Fibroblast of peridontal ligament (primary cell): ENCODE results near the gene CDH4.

Experiments
- DNase-seq: peaks from one replicate; pipeline ENCODE4 v3.0.0-alpha.2; 2010; ENCODE audit errors: extremely low read depth

Gene CDH4

GRCh38 chr20:61516346-61517208 is 264.5 kb downstream of the CDH4 start:
- no peak for DNase-seq

- DNase-seq: no peak
Measured at GRCh38 chr20:61517419-61517818, 265.4 kb downstream of the CDH4 start.

GRCh38 chr20:61518424-61518951 is 266.4 kb downstream of the CDH4 start:
- DNase-seq: no peak

DNA sequence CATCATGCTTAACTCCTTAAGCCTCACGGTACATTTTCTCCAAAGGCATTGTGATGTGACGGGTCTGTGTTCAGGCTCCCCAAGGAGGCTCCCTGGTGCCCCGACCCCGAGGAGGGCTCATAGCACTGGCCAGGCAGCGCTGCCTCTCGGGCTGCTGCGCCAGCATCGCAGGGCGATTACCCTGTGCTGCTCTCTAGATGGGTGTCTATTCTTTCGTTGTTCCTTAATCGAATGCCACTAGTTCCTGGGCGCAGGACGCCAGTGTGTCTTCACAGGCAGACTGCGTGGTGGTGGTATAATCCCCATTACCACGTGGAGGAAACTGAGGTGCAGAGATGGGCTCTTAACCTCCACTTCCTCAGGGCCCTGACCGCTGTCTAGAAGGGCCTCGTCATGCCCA is 267.4 kb downstream of the CDH4 start:
- DNase-seq: no peak

- no peak for DNase-seq
Measured at GRCh38 chr20:61520076-61520892, 268.2 kb downstream of the CDH4 start.

DNA sequence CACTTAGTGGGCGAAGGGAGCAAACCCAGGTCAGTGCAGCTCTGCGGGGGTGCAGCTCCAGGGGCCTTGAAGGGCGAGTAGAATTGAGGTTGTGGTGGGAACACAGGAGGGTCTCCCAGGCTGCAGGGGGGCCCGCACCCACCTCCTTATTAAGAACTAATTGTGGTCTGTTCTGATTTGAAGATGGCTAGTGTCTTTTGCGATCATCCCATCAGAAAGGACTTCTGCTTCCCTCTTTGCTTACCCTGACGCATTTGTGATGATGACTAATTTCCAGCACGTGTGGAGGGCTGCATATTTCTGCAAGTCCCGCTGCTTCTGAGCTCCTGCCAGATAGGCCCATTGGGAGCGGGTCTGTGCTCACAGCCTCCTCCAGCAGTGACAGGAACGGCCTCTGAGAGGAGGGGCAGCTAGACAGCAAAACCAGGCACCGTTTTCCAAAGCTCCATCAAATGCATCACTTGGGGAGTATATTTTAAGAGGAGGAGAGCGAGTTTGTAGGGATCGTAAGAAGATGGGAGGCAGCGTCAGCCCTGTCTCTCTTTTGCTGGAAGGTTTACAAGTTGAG is 268.9 kb downstream of the CDH4 start:
- no peak for DNase-seq

GRCh38 chr20:61521687-61522420 is 269.8 kb downstream of the CDH4 start:
- DNase-seq: no peak

DNA sequence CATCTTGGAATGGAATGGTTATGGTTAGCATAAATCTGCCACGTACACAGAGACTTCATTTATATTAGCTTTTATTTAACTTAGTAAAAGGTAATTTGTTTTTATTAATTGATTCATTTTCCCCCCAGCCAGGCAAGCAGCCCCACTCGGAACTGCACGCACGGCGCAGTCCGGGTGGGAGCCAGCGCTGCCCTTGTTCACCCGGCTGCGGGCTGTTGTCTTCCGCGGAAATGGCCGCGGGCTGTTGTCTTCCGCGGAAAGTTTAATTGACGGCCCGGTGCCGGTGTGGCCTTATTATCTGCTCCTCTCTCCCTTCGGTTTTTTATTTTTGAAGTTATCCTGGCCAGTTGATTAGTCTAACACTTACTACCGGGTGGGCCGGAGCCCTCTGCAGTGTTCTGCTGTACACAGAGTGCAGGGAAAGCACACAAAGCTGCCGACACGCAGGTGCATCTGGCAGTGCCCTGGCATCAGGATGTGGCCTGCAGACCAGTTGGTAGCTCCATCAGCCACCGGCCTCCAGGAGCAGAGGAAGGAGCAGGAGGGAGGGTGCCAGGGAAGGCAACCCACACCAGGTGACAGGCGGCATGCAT is 270.5 kb downstream of the CDH4 start:
- DNase-seq: no peak

DNA sequence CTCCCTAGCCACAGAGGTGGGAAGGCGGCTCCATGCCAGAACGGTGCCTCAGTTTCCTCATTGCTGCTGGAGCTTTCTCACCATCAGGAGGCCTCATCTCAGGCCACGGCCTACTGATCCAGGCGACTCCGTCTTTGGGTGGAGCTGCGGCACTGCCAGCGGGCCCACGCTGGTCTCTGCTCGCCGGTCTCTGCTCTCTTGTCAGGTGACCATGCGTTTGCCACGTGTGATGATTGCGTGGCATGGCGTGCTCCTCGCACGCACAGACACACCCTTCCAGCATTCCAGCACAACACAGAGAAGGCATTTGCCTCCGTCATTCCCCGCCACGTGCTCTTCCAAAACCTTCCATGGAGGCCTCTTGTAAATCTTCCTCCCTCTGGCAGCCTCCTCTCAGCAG is 271.1 kb downstream of the CDH4 start:
- no peak for DNase-seq

GRCh38 chr20:61524951-61525666 is 273.0 kb downstream of the CDH4 start:
- no peak for DNase-seq

DNA sequence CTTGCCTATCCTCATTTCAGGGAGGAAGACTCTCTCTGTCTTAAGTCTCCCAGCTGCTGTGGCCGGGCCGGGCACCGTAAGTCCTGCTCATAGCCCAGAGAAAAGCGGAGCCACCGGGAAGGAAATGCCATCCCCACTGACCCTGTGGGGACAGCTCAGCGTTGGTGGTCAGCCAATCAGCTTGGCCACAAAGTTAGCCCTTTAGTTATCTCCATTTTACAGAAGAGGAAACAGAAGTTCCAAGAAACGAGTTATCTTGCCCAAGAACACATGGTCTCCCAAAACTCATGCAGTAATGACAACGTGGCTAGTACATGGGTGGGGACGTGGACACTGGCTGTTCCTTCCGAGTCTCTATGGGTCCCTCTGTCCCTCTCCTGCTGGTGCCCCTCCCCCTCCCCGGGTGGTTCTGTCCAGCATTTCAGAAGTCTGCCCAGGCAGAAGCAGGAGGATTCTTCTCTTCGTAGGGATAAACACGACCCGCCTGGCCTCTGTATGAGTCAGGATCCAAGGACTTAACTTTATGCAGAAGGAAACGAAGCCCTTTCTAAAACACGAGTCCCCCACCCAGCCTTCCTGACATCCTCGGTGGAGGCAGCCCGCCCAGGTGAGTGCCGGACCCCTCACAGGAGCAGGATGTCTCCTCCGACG is 273.8 kb downstream of the CDH4 start:
- no peak for DNase-seq

- DNase-seq: no peak
Measured at GRCh38 chr20:61526907-61527306, 274.8 kb downstream of the CDH4 start.

- no peak for DNase-seq
Measured at GRCh38 chr20:61527626-61528025, 275.6 kb downstream of the CDH4 start.

- DNase-seq: no peak
Measured at GRCh38 chr20:61528591-61528990, 276.5 kb downstream of the CDH4 start.

DNA sequence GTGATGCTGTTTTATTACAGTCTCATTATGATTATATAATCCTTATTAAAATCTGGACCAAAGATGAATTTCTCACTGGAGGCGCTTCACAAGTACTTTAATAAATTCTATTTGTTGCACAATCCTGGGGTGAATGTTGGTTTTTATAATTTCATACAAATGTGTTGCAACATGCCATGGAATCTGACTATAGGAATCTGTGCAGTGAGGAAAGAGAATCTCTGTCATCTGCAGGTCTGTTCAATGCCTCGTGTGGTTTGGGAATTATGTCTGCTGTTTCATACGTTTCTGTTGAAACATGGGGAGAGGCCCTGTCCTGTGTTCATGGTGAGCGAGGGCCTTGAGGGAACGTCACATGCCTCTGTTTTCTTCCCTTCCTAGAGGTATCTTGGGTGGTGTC is 277.3 kb downstream of the CDH4 start:
- DNase-seq: no peak

GRCh38 chr20:61531553-61532345 is 279.7 kb downstream of the CDH4 start:
- DNase-seq: no peak

DNA sequence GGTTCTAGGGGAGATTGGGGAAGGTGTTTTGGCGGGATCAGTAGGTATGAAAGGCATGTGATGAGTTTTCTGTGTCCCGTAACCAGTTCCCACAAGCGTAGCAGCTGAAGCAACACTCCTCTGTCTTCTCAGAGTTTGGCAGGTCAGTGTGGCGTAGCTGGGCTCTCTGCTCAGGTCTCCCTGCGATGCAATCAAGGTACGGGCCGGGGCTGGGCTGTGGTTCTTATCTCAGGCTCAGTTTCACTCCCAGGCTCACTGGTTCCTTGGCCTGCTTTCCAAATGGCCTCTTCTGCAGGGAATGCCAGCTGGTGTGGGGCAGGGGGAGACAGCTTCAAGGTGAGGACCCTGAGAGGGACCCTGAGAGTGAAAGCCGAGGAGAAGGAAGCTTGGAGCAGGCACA is 280.7 kb downstream of the CDH4 start:
- no peak for DNase-seq

DNA sequence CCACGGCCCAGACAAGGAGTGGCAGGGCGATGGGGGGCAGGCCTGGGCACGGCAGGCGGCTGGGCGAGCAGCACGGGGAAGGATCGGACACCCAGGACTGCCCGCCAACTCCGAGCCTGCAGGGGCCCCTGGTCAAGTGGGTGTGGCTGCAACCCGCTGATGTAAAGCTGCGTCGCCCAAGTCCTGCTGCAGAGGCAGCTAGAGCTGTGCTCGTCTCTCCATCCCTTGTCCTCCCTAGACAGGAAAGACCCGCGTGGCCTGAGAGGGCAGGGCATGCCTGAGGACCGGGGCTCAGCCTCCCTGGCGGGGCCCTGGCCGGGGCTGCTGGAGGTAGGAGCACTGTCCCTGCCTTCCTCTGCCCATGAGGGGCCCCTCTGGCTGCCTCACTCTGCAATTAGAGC is 281.2 kb downstream of the CDH4 start:
- no peak for DNase-seq

GRCh38 chr20:61534346-61534745 is 282.3 kb downstream of the CDH4 start:
- no peak for DNase-seq
